Airway epithelial cell (primary cell): ENCODE results near the gene SLC38A7. TPM values are rescaled to one million over a fixed set of nuclear protein-coding genes. Genes with fewer than 3 reads are reported as not detected.

Source experiments
- total RNA-seq: library from RNA; depleted of rRNA; stranded (reverse); fragments of >200 nt; gene quantifications from 2 replicates; pipeline ENCODE4 v1.2.3, GENCODE V29; 2015

SLC38A7 gene, protein sequence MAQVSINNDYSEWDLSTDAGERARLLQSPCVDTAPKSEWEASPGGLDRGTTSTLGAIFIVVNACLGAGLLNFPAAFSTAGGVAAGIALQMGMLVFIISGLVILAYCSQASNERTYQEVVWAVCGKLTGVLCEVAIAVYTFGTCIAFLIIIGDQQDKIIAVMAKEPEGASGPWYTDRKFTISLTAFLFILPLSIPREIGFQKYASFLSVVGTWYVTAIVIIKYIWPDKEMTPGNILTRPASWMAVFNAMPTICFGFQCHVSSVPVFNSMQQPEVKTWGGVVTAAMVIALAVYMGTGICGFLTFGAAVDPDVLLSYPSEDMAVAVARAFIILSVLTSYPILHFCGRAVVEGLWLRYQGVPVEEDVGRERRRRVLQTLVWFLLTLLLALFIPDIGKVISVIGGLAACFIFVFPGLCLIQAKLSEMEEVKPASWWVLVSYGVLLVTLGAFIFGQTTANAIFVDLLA
- 4.5 and 5.7 TPM in 2 replicates for total RNA-seq

DNA sequence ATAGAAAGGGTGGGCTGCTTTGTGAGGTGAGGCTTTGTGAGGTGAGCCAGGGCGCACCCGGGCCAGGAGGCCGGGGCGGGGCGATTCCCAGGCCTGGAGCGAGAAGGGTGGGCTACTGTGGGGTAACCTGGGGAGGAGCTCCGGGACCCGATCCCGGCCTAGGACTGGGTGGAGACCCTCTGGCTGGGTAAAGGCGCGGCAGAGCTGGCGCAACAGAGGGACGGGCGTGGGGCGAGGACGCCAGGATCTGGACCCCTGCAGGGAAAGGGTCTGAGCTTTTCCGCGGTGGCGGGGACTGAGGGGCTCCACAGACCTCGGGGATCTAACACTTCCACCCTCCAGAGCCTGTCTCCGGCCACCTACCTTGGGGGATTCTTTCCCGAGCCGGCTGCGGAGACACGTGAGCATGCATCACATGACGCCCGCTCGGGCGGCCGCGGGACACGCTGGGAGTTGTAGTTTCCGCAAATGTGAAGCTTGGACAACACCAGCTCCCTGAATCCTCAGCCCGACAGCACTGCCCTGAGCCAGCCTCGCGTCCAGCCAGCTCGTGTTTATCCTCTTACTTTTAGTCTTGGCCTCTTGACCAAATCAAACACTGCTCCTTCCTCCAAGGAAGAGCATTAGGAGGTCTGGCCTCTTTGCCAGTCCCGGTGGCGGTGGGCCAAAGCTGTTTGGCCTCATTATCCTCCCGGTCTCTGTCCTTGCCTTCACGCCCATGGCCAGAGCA is at the start of gene SLC38A7:
SLC38A7 (minus strand) TSS at position 417 of the 730 bp plus-strand sequence. CDS start 4,644 bp downstream, outside the sequence.

DNA sequence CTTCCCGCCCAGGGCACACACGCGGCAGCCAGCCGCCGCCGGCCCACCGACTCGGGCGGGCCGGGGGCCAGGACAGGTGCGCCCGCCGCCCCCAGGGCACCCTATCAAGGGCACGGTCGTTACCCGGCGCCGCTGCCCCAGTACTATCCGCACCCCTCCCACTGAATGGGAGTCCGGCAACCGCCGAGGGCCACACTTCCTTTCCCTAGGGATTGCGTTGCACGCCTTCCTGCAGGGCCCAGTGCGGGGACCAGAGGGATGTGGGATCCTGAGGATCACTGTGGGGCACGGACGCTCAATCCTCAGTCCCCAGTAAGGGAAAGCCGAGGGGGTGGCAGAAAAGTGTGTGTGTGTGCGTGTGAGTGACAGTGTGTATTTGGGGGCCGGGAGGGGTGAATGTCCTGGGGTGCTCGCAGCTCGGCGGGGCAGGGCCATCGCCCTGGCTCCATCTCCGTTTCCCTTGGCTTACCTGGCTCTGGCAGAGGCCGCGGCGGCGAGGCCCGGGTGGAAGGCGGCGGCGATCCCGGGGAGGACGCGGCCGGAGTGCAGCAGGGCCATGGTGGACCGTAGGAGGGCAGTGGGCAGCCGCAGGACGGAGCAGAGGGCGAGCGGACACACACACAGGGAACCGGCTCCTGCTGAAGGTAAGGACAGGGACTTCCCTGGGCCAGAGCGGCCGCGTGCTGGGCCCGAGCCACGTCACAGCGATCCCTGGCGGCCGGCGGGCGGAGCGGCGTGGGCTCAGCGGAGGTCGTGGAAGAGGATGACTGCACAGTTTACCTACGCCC is 49.3 kb upstream of the SLC38A7 start, which contains the start of gene GOT2:
GOT2 (minus strand) TSS at position 646 of the 788 bp plus-strand sequence; CDS start at position 558, 88 bp downstream.

DNA sequence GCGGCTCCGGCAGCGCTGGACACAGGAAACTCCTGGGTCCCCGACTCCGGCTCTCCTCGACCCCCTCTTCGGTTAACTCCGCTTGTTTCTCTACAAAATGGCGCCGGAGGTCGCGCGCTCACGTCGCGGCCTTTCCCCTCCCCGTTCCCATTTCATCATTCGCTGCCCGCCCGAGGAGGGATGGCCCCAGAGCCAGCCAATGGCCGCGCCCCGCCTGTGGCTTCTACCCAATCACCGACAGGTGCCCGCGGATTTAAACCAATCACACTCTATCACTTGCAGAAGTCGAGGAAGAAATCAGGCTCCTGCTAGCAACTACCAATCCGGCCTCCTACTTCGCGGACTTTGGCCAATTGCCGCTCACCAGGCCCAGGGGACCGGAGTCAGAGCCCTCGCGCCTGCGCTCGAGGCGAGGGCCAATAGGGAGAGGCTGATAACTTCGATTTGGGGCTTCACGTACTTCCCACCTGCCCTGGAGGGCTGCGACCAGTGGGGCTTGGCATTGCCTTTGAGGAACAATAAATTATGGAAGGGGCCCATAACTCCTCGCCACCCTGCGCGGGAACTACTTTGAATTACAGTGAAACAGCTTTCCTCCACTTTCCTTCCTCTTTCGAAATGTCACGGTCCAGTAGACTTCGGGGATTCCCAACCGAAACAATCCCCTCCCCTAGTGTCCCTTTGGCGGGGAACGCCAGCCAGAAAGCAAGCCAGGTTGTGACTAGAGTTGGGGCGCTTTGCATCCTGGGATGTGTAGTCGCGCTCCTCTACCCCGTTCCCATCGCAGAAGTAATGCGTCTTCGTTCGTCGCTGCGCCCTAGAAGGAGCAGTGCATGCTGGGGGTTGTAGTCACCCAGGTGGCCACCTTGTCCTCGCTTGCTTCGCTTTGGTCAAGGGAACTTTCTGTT is 54.6 kb downstream of the SLC38A7 start, which contains the start of gene CNOT1:
CNOT1 (minus strand) TSS at position 94 of the 908 bp plus-strand sequence. CDS start 30,489 bp downstream, outside the sequence.

Other genes with a start within 250 kb of the SLC38A7 start
- 3.5 and 7.8 TPM in 2 replicates for gene NDRG4, start 184.6 kb downstream of the SLC38A7 start, total RNA-seq
- 14.6 and 15.6 TPM in 2 replicates for gene SETD6, start 169.3 kb downstream of the SLC38A7 start, total RNA-seq
- gene CNOT1, start 54.9 kb downstream of the SLC38A7 start, total RNA-seq, result 95.0 and 98.1 TPM in 2 replicates
- 175 and 186 TPM in 2 replicates for gene GOT2, start 49.5 kb upstream of the SLC38A7 start, total RNA-seq